K562 (cell line): Measurements from ENCODE around the gene ITPR3. TPM values are rescaled to one million over a fixed set of nuclear protein-coding genes. Genes with fewer than 3 reads are reported as not detected.

Source experiments
- CBFA2T2 ChIP-seq: fragments of 450-650 bp; conservative IDR thresholded peaks from 2 replicates; pipeline ENCODE4 v1.6.1; 2017; ENCODE audit warnings: mild to moderate bottlenecking
- CBFB ChIP-seq: sonication (generic); formaldehyde crosslinking; IDR thresholded peaks from 2 replicates; pipeline ENCODE4 v1.4.0; 2020; ENCODE audit warnings: mild to moderate bottlenecking, missing genetic modification reagents
- FOXA1 ChIP-seq: fragments of 450-650 bp; IDR thresholded peaks from 2 replicates; pipeline ENCODE4 v1.6.1; 2016; ENCODE audit warnings: mild to moderate bottlenecking, borderline replicate concordance
- FUS ChIP-seq: fragments of 200-400 bp; formaldehyde crosslinking; optimal IDR thresholded peaks from 2 replicates; pipeline ENCODE3; 2017; ENCODE audit warnings: low read depth, low read length
- MYBL2 ChIP-seq, 2 experiments: fragments of 450-650 bp in 1 of 2; sonication (generic) in 1 of 2; formaldehyde crosslinking in 1 of 2; IDR thresholded peaks; 2 replicates each; pipeline versions ENCODE4 v1.6.1 to v1.8.1; 2017 to 2022; ENCODE audit warnings: borderline replicate concordance in 1 of 2, inconsistent platforms in 1 of 2, low read depth in 1 of 2, mild to moderate bottlenecking in 1 of 2, missing genetic modification reagents in 1 of 2, moderate library complexity in 1 of 2
- PRMT5 ChIP-seq: sonication (generic); formaldehyde crosslinking; IDR thresholded peaks from 2 replicates; pipeline ENCODE4 v1.5.0; 2020; ENCODE audit warnings: missing genetic modification reagents
- RAD21 ChIP-seq, 2 experiments: fragments of 250-450 bp in 1 of 2; fragments of 450-650 bp in 1 of 2; sonication (Bioruptor Pico) in 1 of 2; formaldehyde crosslinking in 1 of 2; IDR thresholded peaks in 1 of 2; conservative IDR thresholded peaks in 1 of 2; 2 replicates each; pipeline versions ENCODE4 v1.4.0 to v1.8.0; 2020 to 2022; ENCODE audit warnings: mild to moderate bottlenecking in 2 of 2, moderate library complexity in 1 of 2
- SMARCE1 ChIP-seq: fragments of 450-650 bp; IDR thresholded peaks from 2 replicates; pipeline ENCODE4 v1.7.1; 2016; ENCODE audit warnings: mild to moderate bottlenecking
- TAF15 ChIP-seq: fragments of 200-400 bp; formaldehyde crosslinking; IDR thresholded peaks from 2 replicates; pipeline ENCODE4 v1.6.1; 2017; ENCODE audit warnings: mild to moderate bottlenecking, low read depth, low read length, moderate library complexity
- TFAP4 ChIP-seq: sonication (generic); formaldehyde crosslinking; IDR thresholded peaks from 2 replicates; pipeline ENCODE4 v1.8.0; 2022; ENCODE audit warnings: missing genetic modification reagents, mild to moderate bottlenecking, moderate library complexity, borderline replicate concordance
- USF1 ChIP-seq: sonication (generic); formaldehyde crosslinking; IDR thresholded peaks from 2 replicates; pipeline ENCODE4 v1.9.0; 2022; ENCODE audit warnings: mild to moderate bottlenecking, missing genetic modification reagents
- ZBTB40 ChIP-seq, 2 experiments: fragments of 450-650 bp in 1 of 2; sonication (generic) in 1 of 2; formaldehyde crosslinking in 1 of 2; IDR thresholded peaks; 2 replicates each; pipeline versions ENCODE4 v1.7.1 to v1.9.0; 2016 to 2022; ENCODE audit warnings: inconsistent platforms in 1 of 2, mild to moderate bottlenecking in 1 of 2, missing genetic modification reagents in 1 of 2
- ZFP91 ChIP-seq: sonication (generic); formaldehyde crosslinking; IDR thresholded peaks from 2 replicates; pipeline ENCODE4 v1.8.0; 2022; ENCODE audit warnings: mild to moderate bottlenecking, missing genetic modification reagents
- ZNF583 ChIP-seq: fragments of 250-450 bp; sonication (Bioruptor Pico); IDR thresholded peaks from 2 replicates; pipeline ENCODE4 v1.4.0; 2020
- polyA plus RNA-seq, 8 experiments: library from polyadenylated mRNA; depleted of rRNA in 4 of 8; stranded (reverse) in 5 of 8; unstranded in 3 of 8; fragments of >200 nt; fragmentation: Nextera tagmentation in 2 of 8; fragmentation: Illumina TruSeq in 1 of 8; extraction: Ambion mirVana in 2 of 8; extraction: Trizol in 1 of 8; gene quantifications; 2 replicates each; pipeline versions ENCODE4 v1.2.1 to v1.2.3, GENCODE V29; 2011 to 2014; ENCODE audit warnings: inconsistent platforms in 1 of 8, missing spikeins in 1 of 8
- total RNA-seq, 7 experiments: library from RNA; depleted of rRNA in 6 of 7; stranded (reverse); fragments of >200 nt in 6 of 7; fragmentation: Illumina TruSeq in 2 of 7; extraction: Trizol in 2 of 7; gene quantifications; 2 replicates each; pipeline versions ENCODE4 v1.2.1 to v1.2.3, GENCODE V29; 2011 to 2021; ENCODE audit warnings: low replicate concordance in 1 of 7

ITPR3 gene
- total and polyA plus RNA-seq, 9 of the 15 experiments (the other 6 are each of a cell fraction or from before 2014, with no cell fraction given): 0.39 to 35.7 (median 13.2) TPM

- no peak for TF ChIP-seq ZFP91 (CRISPR knock-in tag)
- no peak for TF ChIP-seq FOXA1
- no peak for TF ChIP-seq MYBL2 (IDR thresholded peaks at IDR 0.05; ENCODE audit: low read depth)
- TF ChIP-seq MYBL2 (CRISPR knock-in tag; IDR thresholded peaks at IDR 0.05; ENCODE audit: borderline replicate concordance): no peak
- TF ChIP-seq ZBTB40 (IDR thresholded peaks at IDR 0.05): no peak
- no peak for TF ChIP-seq ZBTB40 (CRISPR knock-in tag; IDR thresholded peaks at IDR 0.05)
- no peak for TF ChIP-seq ZNF583 (CRISPR knock-in tag)
- TF ChIP-seq TAF15: no peak
- no peak for TF ChIP-seq PRMT5 (CRISPR knock-in tag)
- TF ChIP-seq RAD21 (CRISPR knock-in tag; conservative IDR thresholded peaks at IDR 0.05 in 1 of 2, IDR thresholded peaks at IDR 0.05 in 1 of 2): peak; percentile 85 to 98
- TF ChIP-seq TFAP4 (CRISPR knock-in tag): peak; percentile 97
- TF ChIP-seq CBFA2T2: peak; percentile 76
- peak; percentile 76 for TF ChIP-seq SMARCE1
- TF ChIP-seq FUS: no peak
- TF ChIP-seq CBFB (CRISPR knock-in tag): peak; percentile 17; the same call in 1 of the 2 replicates
- peak; percentile 44 for TF ChIP-seq USF1
Observed at GRCh38 chr6:33589731-33590530, 31.2 kb upstream of the ITPR3 start (continued).
